GM21576 (cell line): Measurements from ENCODE around the gene NDST1.

Experiments
- ATAC-seq: cut with Tn5 transposase; IDR thresholded peaks from one replicate; pipeline ENCODE4 v1.9.1; 2021; ENCODE audit warnings: mild to moderate bottlenecking, moderate library complexity; ENCODE audit not compliant: unreplicated experiment

The NDST1 gene

GRCh38 chr5:150601491-150602345 lies 93.8 kb downstream of the NDST1 start:
- no peak for ATAC-seq

GRCh38 chr5:150603052-150603451 lies 95.1 kb downstream of the NDST1 start:
- no peak for ATAC-seq

- ATAC-seq, result no peak
Observed at GRCh38 chr5:150603491-150603890, 95.6 kb downstream of the NDST1 start.

- ATAC-seq, result no peak
Observed at GRCh38 chr5:150604010-150604409, 96.1 kb downstream of the NDST1 start.

- no peak for ATAC-seq
Observed at GRCh38 chr5:150604894-150605440, 97.0 kb downstream of the NDST1 start.

GRCh38 chr5:150605546-150605945 lies 97.6 kb downstream of the NDST1 start:
- no peak for ATAC-seq

- ATAC-seq, result no peak
Observed at GRCh38 chr5:150606476-150606875, 98.5 kb downstream of the NDST1 start.

GRCh38 chr5:150607105-150607504 lies 99.2 kb downstream of the NDST1 start:
- no peak for ATAC-seq
